ENCODE results near the gene ZFR2.
"Not testable (repeated sequence)": the region's sequence is repeated elsewhere in the genome, so short reads cannot be mapped to it uniquely, and the experiment has no call there.

ZFR2 gene

DNA sequence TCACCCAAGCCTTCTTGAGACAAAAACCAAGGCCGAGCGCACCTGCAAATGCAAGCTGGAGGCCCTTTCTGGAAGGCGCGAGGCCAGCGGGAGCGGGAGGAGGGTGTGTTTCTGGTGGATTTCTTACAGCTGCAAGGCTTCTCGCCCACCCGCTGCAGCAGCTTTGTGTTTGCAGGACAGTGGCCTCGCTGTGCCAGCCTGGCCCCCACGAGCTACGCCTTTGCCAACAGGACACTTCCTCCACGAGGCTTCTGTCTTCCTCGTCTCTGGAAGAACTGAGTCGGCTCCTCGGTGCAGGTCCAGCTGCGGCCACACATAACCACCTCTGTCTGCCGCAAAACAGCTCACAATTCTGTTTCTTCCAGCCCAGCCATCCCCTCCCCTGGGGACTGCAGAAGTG is 21.8 kb upstream of the ZFR2 start:
- H3K27ac Mint-ChIP-seq: no peak overlapping the region
- no peaks in the 10 kb centered on the region for H3K4me1 Mint-ChIP-seq (ENCODE audit: low read depth)
- H3K9me3 Mint-ChIP-seq: no peaks in the 10 kb centered on the region
- no peaks in the 10 kb centered on the region for H3K36me3 Mint-ChIP-seq (ENCODE audit: low read depth)
- H3K4me3 Mint-ChIP-seq: no peak overlapping the region
- no peaks in the 10 kb centered on the region for H3K27me3 Mint-ChIP-seq
- DNase-seq: no peak

GRCh38 chr19:3882041-3882384 is 13.2 kb upstream of the ZFR2 start:
- H3K4me1 Mint-ChIP-seq (ENCODE audit: low read depth): peaks cover 13% of the 10 kb centered on the region
- no peak overlapping the region for H3K4me3 Mint-ChIP-seq
- H3K27ac Mint-ChIP-seq: no peak overlapping the region
- H3K36me3 Mint-ChIP-seq (ENCODE audit: low read depth): no peaks in the 10 kb centered on the region
- no peaks in the 10 kb centered on the region for H3K9me3 Mint-ChIP-seq
- peaks cover 59% of the 10 kb centered on the region for H3K27me3 Mint-ChIP-seq
- DNase-seq: no peak

DNA sequence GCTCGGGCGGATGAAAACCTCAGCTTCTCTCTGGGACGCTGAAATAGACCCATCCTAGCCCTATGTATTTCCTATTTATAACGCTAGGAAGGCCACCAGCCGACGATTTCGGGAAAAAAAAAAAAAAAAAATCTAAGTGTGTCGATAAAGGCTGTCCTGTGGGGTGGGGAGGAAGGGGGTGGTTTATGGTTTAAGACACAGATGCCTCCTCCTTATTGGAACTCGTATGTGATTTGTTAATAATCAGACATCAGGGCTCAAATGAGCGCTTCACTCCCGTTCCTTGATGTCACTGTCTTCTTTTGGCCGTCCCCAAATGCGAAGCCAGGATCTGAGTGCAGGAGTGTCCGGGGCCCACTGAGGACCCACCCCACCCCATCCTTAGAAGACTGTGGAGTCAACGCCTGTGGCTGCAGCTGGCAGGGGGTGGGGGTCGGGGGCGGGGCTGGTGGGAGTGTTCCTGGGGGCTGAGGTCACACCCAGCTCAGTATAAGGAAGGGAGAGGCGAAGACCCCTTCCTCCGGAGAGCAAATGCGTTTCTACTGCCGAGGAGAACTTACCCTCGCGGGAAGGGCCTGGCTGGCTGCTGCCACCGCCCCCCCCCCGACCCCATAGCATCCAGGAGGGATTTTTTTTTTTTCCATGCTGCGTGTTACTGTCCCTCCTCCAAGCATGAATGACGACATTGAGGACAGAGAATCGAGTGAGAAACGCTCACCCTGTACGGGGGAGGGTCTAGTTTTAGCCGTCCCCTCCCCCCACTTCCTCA is 12.6 kb upstream of the ZFR2 start:
- no peaks in the 10 kb centered on the region for H3K36me3 Mint-ChIP-seq (ENCODE audit: low read depth)
- DNase-seq: no peak
- H3K9me3 Mint-ChIP-seq: no peaks in the 10 kb centered on the region
- H3K27ac Mint-ChIP-seq: no peak overlapping the region
- no peak overlapping the region for H3K4me3 Mint-ChIP-seq
- H3K4me1 Mint-ChIP-seq (ENCODE audit: low read depth): peaks cover 13% of the 10 kb centered on the region
- H3K27me3 Mint-ChIP-seq: peaks cover 62% of the 10 kb centered on the region

DNA sequence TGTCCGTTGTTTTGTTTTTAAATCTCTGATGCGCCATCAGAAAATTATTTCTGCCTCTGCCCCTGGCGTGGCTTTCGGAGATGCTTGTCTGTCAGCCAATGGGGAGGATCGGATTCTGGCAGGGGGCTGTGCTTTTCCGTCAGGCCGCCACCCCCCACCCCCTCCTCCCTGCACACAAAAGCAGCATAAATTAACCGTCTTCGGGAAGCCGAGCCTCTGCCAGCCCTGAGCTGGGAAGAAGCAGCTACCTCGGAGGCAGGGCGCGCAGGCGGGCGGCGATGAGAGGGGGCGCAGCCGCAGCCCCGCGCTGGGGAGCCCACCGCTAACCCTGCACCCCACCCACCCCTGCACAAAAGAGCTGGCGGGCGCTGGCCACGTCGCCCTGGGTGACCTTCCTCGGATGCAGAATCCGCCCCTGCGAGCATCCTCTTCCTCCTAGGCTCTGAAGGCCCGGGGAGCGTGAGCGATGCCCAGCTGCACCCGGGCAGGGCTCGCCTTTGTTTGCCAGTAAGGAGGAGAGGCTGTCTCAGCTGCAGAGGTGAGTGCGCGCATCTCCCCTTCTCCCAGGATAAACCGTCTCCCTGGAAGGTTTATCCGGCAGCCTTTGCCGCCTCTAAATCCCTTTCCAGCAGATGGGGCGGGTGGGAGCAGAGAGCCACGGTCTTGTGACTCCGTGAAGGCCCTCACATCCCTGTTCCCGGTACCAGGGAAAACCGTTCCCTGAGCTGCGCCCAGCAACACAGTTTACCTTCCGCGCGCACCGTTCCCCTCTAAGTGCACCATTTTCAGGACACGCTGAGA is 11.8 kb upstream of the ZFR2 start, which contains the start of gene ATCAY:
Gene ATCAY (plus strand): TSS at position 215 of the 801 bp plus-strand sequence. CDS start 5,083 bp downstream, outside the sequence.
- Mint-ChIP-seq H3K4me1 (ENCODE audit: low read depth) (peaks cover 13% of the 10 kb centered on the region), H3K36me3 (ENCODE audit: low read depth) (no peaks in the 10 kb centered on the region), H3K27me3 (peaks cover 70% of the 10 kb centered on the region), H3K4me3 (no peak within 1 kb of the TSS), H3K9me3 (no peaks in the 10 kb centered on the region), H3K27ac (no peak within 1 kb of the TSS)
- DNase-seq: no peak

DNA sequence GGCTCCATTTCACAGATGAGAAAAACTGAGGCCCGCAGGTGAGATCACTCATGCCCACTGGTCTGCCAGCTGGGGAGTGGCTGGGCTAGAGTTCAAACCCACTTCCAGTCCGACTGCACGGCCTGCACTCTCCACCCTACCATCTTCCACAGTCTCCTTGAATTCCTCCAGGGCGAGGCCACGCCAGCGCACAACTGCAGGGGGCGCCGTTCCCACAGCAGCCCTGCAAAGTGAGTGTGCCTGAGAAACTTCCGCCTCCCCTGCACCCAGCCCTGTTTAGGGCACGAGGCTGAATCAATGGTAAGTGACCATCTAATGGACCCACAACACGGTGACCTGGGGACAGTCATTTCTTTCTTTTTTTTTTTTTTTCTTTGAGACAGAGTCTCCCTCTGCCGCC is 10.8 kb upstream of the ZFR2 start:
- H3K27ac Mint-ChIP-seq: no peak overlapping the region
- H3K9me3 Mint-ChIP-seq: no peaks in the 10 kb centered on the region
- H3K36me3 Mint-ChIP-seq (ENCODE audit: low read depth): no peaks in the 10 kb centered on the region
- DNase-seq: no peak
- H3K4me3 Mint-ChIP-seq: no peak overlapping the region
- H3K4me1 Mint-ChIP-seq (ENCODE audit: low read depth): peaks cover 13% of the 10 kb centered on the region
- H3K27me3 Mint-ChIP-seq: peaks cover 75% of the 10 kb centered on the region

- H3K4me1 Mint-ChIP-seq (ENCODE audit: low read depth); H3K27ac Mint-ChIP-seq; DNase-seq; H3K4me3 Mint-ChIP-seq; H3K36me3 Mint-ChIP-seq (ENCODE audit: low read depth); H3K9me3 Mint-ChIP-seq: not testable (repeated sequence)
- H3K27me3 Mint-ChIP-seq: peaks cover 51% of the 10 kb centered on the region
Observed at GRCh38 chr19:3874695-3875094, 5.9 kb upstream of the ZFR2 start.

- no peak for DNase-seq
- no peak overlapping the region for H3K27ac Mint-ChIP-seq
- H3K36me3 Mint-ChIP-seq (ENCODE audit: low read depth): no peaks in the 10 kb centered on the region
- H3K4me1 Mint-ChIP-seq (ENCODE audit: low read depth): peaks cover 9% of the 10 kb centered on the region
- H3K27me3 Mint-ChIP-seq: peaks cover 52% of the 10 kb centered on the region
- peaks cover 6% of the 10 kb centered on the region for H3K9me3 Mint-ChIP-seq
- no peak overlapping the region for H3K4me3 Mint-ChIP-seq
Observed at GRCh38 chr19:3873151-3873550, 4.3 kb upstream of the ZFR2 start.

DNA sequence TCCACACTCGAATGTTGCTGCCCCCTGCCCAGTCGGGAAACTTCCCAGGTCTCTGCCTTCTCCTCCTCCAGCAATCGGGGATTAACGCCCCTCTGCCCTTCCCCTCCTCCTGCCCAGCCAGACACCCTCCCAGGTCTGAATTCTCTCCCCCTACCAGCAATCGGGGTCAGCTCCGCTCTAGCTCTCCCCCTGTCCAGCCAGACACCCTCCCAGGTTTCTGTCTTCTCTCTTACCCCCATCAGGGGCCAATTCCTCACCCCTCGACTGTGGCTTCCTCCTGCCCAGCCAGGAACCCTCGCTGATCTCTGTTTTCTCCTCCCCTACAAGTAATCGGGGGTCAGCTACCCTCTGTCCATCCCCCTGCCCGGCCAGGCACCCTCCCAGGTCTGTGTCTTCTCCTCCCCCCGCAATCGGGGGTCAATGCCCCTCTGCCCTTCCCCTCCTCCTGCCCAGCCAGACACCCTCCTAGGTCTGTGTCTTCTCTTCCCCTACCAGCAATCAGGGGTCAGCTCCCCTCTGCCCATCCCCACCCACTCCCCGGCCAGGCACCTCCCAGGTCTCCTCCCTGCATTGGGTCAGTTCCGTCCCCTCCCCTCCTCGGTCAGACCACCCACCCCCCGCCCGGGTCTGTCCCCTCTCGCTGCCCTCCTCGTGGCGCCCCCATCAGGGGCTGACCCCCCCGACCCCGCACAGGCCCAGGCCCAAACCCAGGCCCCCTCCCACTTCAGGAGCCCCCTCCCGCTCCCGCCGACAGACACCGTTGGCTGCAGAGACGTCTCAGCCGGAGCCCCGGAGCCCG is 668 bp downstream of the ZFR2 start:
- no peak overlapping the region for H3K27ac Mint-ChIP-seq
- peaks cover 10% of the 10 kb centered on the region for H3K4me1 Mint-ChIP-seq (ENCODE audit: low read depth)
- peaks cover 46% of the 10 kb centered on the region for H3K27me3 Mint-ChIP-seq
- no peak for DNase-seq
- H3K36me3 Mint-ChIP-seq (ENCODE audit: low read depth): no peaks in the 10 kb centered on the region
- no peak overlapping the region for H3K4me3 Mint-ChIP-seq
- H3K9me3 Mint-ChIP-seq: peaks cover 6% of the 10 kb centered on the region

DNA sequence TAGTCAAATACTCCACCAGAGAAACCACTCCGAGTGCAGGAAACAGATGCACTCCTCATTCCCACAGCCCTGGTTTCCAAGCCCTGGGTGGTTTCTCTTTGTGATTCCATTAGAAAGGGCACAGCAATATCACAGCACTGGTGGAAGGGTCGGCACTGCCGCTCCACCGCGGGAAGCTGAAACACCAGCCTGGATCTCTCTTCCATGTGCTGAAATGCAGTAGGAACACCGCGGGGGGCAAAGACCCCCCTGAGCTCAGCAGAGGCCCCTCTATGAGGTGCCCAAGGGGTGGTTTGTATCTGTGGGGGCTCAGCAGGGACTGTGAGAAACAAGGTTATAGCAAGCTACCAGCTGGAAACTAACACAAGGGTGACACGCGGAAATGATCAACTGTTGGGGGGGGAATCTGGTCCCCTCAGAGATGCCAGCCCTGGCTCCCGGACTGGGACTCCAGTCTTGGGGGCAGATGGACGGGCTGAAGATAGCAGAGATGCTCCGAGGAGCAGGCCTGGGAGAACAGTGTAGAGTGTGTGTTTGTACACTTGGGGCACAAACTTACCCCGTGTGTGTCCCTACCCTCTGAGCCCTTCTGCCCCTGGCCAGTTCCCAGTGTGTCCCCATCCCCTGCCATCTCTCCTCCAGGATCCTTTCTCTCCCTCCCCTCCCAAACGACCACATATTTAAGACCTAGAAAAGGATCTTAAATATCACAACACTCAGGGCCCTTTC is 1.8 kb downstream of the ZFR2 start:
- Mint-ChIP-seq H3K4me1 (ENCODE audit: low read depth) (peaks cover 10% of the 10 kb centered on the region), H3K9me3 (peaks cover 6% of the 10 kb centered on the region), H3K4me3 (no peak overlapping the region), H3K27me3 (peaks cover 43% of the 10 kb centered on the region), H3K27ac (no peak overlapping the region), H3K36me3 (ENCODE audit: low read depth) (no peaks in the 10 kb centered on the region)
- no peak for DNase-seq

DNA sequence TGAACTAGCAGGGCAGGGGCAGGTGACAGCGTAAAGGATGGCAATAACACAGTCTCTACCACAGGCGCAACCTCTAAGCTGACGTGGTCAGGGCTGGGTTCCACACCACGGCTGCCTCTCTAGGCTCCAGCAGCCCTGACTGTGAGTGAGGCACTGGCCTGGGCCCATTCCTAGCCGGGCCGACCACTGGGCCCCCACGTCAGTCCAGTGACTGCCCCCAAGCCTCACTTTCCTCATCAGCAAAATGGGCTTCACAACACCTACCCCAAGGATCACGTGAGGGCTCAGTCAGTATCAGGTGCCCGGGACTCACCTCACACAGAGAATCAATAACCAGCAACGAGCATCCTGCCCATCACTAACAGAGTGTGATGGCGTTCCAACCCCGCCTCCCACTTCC is 5.2 kb downstream of the ZFR2 start:
- no peaks in the 10 kb centered on the region for H3K36me3 Mint-ChIP-seq (ENCODE audit: low read depth)
- H3K27ac Mint-ChIP-seq: no peak overlapping the region
- peaks cover 25% of the 10 kb centered on the region for H3K27me3 Mint-ChIP-seq
- H3K9me3 Mint-ChIP-seq: no peaks in the 10 kb centered on the region
- DNase-seq: no peak
- no peak overlapping the region for H3K4me3 Mint-ChIP-seq
- peaks cover 3% of the 10 kb centered on the region for H3K4me1 Mint-ChIP-seq (ENCODE audit: low read depth)

DNA sequence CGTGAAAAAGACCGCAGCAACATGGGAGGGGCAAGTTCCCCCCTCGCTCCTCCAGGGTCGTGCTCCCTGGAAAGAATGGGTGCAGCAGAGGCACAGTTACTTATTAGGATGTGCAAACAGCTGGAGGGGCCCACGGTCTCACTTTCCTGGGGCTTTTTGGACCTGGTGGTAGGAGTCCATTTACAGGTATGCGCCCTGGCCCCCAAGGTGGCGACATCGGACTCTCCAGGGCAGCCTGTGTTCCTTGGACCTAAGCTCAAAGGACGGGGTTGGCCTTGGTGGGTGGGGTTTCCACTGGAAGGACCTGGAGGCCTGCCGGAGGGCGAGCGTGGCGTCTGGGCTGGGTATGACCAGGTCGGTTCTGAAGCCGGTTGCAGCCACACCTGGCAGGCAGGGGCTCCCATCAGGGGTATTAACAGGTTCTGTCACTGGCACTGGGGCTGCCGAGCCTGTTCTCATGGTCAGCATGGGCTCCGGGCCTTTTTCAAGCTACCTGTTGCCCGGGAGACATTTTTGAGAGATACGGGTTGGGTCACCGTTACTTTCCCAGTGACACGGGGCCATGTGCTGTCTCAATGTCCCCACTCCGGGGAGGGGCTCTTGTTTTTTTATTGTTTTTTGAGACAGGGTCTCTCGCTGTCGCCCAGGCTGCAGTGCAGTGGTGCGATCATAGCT is 5.9 kb downstream of the ZFR2 start:
- no peaks in the 10 kb centered on the region for H3K4me1 Mint-ChIP-seq (ENCODE audit: low read depth)
- H3K27ac Mint-ChIP-seq: no peak overlapping the region
- H3K27me3 Mint-ChIP-seq: peaks cover 21% of the 10 kb centered on the region
- no peaks in the 10 kb centered on the region for H3K36me3 Mint-ChIP-seq (ENCODE audit: low read depth)
- no peak overlapping the region for H3K4me3 Mint-ChIP-seq
- H3K9me3 Mint-ChIP-seq: no peaks in the 10 kb centered on the region
- no peak for DNase-seq

- H3K27me3 Mint-ChIP-seq: peaks cover 2% of the 10 kb centered on the region
- H3K9me3 Mint-ChIP-seq: no peaks in the 10 kb centered on the region
- no peaks in the 10 kb centered on the region for H3K36me3 Mint-ChIP-seq (ENCODE audit: low read depth)
- H3K4me1 Mint-ChIP-seq (ENCODE audit: low read depth): no peaks in the 10 kb centered on the region
- DNase-seq: no peak
- no peak overlapping the region for H3K27ac Mint-ChIP-seq
- no peak overlapping the region for H3K4me3 Mint-ChIP-seq
Observed at GRCh38 chr19:3860499-3860898, 8.3 kb downstream of the ZFR2 start.

- DNase-seq: no peak
- H3K36me3 Mint-ChIP-seq (ENCODE audit: low read depth): no peaks in the 10 kb centered on the region
- H3K27ac Mint-ChIP-seq: no peak overlapping the region
- no peaks in the 10 kb centered on the region for H3K27me3 Mint-ChIP-seq
- no peaks in the 10 kb centered on the region for H3K4me1 Mint-ChIP-seq (ENCODE audit: low read depth)
- no peak overlapping the region for H3K4me3 Mint-ChIP-seq
- H3K9me3 Mint-ChIP-seq: peaks cover under 1% of the 10 kb centered on the region
Observed at GRCh38 chr19:3857449-3858003, 11.3 kb downstream of the ZFR2 start.

All from activated T-cell treated with anti-CD3 and anti-CD28 coated beads, Interleukin-2, amount 50 U/mL, for 24 hours (primary cell).